Tibial artery (tissue), 4 donors: ENCODE data around the gene PFKL.

Source experiments
- DNase-seq, 2 donors: peaks; one replicate each; pipeline ENCODE4 v3.0.0-alpha.2; 2019
- H3K27ac ChIP-seq, 2 donors: fragments of 200-600 bp; sonication (generic) in 1 of 2; 1 replicate in 1 of 2; 2 replicates in 1 of 2; pipeline ENCODE4 v1.5.1; 2018 to 2019; ENCODE audit warnings: mild to moderate bottlenecking in 1 of 2
- H3K27me3 ChIP-seq, 2 donors: fragments of 200-600 bp; sonication (generic) in 1 of 2; one replicate each; pipeline versions ENCODE4 v1.5.1 to v1.6.0; 2016 to 2019
- H3K36me3 ChIP-seq, 3 donors: fragments of 200-600 bp; sonication (generic) in 2 of 3; one replicate each; pipeline ENCODE4 v1.5.1; 2016 to 2019; ENCODE audit warnings: mild to moderate bottlenecking in 2 of 3
- H3K4me1 ChIP-seq, 4 donors: fragments of 200-600 bp; sonication (generic) in 2 of 4; 1 replicate in 3 of 4; 2 replicates in 1 of 4; pipeline ENCODE4 v1.5.1; 2016 to 2019
- H3K4me3 ChIP-seq, 2 donors: fragments of 200-600 bp; sonication (generic) in 1 of 2; 1 replicate in 1 of 2; 2 replicates in 1 of 2; pipeline ENCODE4 v1.5.1; 2018 to 2019; ENCODE audit warnings: mild to moderate bottlenecking in 2 of 2
- H3K9me3 ChIP-seq, 3 donors: fragments of 200-600 bp; sonication (generic) in 1 of 3; one replicate each; pipeline ENCODE4 v1.5.1; 2016 to 2019
- intact Hi-C: fragments of 100-400 bp; cut with DNase I; formaldehyde crosslinking; loops from one replicate; pipeline ENCODE4 v1.15.0; 2023; ENCODE audit warnings: low total_unique reads
- TF ChIP-seq, protein P1 (sequence below), 2 experiments: fragments of 200-600 bp in 1 of 2; fragments of 450-650 bp in 1 of 2; IDR thresholded peaks; one replicate each; pipeline ENCODE4 v1.5.1; 2017 to 2019; ENCODE audit warnings: antibody characterized with exemption in 2 of 2, mild to moderate bottlenecking in 1 of 2, moderate library complexity in 1 of 2

The PFKL gene

DNA sequence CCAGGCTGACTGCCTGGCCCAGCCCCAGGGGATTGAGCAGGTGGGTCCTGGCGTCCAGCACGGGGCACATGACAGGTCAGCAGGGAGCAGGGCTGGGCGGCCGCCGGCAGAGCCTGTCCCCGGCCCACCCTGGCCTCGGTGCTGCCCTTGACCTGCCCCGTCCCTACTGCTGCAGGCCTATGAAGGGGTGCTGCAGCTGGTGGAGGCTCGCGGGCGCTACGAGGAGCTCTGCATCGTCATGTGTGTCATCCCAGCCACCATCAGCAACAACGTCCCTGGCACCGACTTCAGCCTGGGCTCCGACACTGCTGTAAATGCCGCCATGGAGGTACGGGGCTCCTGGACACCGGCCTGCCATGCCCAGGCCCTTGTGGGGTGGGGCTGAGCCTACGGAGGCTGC is 23.7 kb downstream of the PFKL start:
- TF ChIP-seq, protein P1, sequence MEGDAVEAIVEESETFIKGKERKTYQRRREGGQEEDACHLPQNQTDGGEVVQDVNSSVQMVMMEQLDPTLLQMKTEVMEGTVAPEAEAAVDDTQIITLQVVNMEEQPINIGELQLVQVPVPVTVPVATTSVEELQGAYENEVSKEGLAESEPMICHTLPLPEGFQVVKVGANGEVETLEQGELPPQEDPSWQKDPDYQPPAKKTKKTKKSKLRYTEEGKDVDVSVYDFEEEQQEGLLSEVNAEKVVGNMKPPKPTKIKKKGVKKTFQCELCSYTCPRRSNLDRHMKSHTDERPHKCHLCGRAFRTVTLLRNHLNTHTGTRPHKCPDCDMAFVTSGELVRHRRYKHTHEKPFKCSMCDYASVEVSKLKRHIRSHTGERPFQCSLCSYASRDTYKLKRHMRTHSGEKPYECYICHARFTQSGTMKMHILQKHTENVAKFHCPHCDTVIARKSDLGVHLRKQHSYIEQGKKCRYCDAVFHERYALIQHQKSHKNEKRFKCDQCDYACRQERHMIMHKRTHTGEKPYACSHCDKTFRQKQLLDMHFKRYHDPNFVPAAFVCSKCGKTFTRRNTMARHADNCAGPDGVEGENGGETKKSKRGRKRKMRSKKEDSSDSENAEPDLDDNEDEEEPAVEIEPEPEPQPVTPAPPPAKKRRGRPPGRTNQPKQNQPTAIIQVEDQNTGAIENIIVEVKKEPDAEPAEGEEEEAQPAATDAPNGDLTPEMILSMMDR (IDR thresholded peaks at IDR 0.05) = no peak
- intact Hi-C loops = loop anchor here (10.0 kb wide), 1 partner anchor 509 kb away; no protein-coding TSS in a partner anchor
- Histone ChIP-seq H3K36me3 (peaks cover 14 to 100% (median 87%) of the 10 kb centered on the region in 3 donors), H3K27me3 (no peaks in the 10 kb centered on the region), H3K9me3 (no peaks in the 10 kb centered on the region), H3K27ac (no peak overlapping the region), H3K4me3 (no peak overlapping the region), H3K4me1 (no peaks in the 10 kb centered on the region)
- DNase-seq = no peak

DNA sequence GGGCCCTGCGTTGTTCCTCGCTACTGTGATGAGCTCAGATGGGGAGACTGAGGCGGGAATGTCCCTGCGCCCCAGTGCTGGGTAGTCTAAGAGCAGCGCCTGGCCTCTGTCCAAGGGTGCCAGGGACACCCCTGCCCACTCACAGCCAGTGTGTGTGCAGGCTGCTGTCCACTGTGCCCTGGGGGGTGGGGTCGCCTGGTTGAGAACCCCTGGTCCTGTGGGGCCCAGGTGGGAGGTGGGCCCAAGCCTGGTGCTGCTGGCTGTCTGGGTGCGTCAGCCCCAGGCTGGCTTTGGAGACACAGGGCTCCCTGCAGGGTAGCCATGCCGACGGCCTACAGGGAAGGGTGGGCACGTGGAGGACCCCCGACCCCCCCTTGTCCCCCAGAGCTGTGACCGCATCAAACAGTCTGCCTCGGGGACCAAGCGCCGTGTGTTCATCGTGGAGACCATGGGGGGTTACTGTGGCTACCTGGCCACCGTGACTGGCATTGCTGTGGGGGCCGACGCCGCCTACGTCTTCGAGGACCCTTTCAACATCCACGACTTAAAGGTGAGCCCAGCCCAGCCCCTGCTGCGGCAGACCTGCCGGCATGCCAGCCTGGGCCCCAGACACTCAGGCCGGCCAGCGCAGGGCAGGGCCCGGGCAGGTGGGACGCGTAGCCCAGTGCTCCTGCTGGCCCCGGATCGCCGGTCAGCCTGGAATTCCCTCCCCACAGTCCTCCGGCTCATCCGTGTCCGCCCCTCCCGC is 24.4 kb downstream of the PFKL start:
- intact Hi-C loops = loop anchor here (10.0 kb wide), 1 partner anchor 509 kb away; no protein-coding TSS in a partner anchor
- no peaks in the 10 kb centered on the region for H3K27me3 ChIP-seq
- no peak overlapping the region for H3K27ac ChIP-seq
- no peak overlapping the region for H3K4me3 ChIP-seq
- no peaks in the 10 kb centered on the region for H3K9me3 ChIP-seq
- TF ChIP-seq, protein P1 (IDR thresholded peaks at IDR 0.05) = no peak
- DNase-seq = no peak
- H3K36me3 ChIP-seq = peaks cover 14 to 93% (median 83%) of the 10 kb centered on the region in 3 donors
- H3K4me1 ChIP-seq = no peaks in the 10 kb centered on the region

DNA sequence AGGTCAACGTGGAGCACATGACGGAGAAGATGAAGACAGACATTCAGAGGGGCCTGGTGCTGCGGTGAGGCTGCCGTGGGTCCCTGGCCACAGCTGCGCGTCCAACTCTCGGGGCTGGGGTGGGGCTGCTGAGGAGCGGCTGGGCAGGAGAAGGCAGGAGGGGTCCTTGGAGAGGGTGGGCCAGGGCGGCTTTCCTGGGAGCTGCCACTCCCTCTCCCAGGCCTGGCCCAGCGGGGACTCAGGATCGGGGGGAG is 24.9 kb downstream of the PFKL start:
- no peak overlapping the region for H3K4me3 ChIP-seq
- peaks cover 12 to 92% (median 83%) of the 10 kb centered on the region in 3 donors for H3K36me3 ChIP-seq
- H3K27ac ChIP-seq = no peak overlapping the region
- no peaks in the 10 kb centered on the region for H3K27me3 ChIP-seq
- intact Hi-C loops = loop anchor here (10.0 kb wide), 1 partner anchor 510 kb away; no protein-coding TSS in a partner anchor
- no peaks in the 10 kb centered on the region for H3K9me3 ChIP-seq
- no peak for DNase-seq
- TF ChIP-seq, protein P1 (IDR thresholded peaks at IDR 0.05) = no peak
- H3K4me1 ChIP-seq = no peaks in the 10 kb centered on the region

DNA sequence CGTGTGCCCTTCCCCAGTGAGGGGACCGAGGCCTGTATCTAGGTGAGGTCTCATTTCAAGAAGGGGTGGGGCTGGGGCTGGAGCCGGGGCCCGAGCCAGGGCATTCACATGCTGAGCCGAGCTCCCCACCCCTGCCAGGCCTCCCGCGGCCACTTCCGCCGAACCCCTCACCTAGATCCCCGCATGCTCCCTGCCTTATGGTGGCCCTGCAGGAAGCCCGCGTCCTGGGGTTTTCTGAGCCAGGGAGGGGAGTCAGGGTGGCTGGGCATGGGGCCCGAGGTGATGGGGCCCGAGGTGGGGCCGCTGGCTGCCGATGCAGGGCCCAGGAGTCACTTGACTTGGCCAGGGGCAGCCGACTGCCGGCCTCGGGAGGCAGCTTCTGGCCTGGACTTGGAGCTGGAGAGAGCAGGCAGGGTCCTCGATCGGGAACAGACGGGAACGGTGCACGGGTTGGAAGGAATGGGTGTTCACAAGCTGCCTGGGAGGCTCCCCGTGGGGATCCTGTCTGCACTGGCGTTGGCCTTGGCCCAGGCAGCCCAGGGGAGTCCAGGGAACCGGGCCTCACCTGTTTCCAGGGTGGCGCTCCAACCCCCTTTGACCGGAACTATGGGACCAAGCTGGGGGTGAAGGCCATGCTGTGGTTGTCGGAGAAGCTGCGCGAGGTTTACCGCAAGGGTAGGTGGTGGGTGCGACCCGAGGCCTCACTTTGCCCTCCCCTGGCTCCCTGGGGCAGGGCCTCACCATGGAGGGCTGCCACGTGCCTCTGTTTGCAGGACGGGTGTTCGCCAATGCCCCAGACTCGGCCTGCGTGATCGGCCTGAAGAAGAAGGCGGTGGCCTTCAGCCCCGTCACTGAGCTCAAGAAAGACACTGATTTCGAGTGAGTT is 25.8 kb downstream of the PFKL start:
- no peak for DNase-seq
- H3K4me1 ChIP-seq = no peaks in the 10 kb centered on the region
- no peak overlapping the region for H3K27ac ChIP-seq
- intact Hi-C loops = loop anchor here (10.0 kb wide), 1 partner anchor 511 kb away; no protein-coding TSS in a partner anchor
- TF ChIP-seq, protein P1 (IDR thresholded peaks at IDR 0.05) = no peak
- no peaks in the 10 kb centered on the region for H3K27me3 ChIP-seq
- H3K36me3 ChIP-seq = peaks cover 8 to 92% (median 80%) of the 10 kb centered on the region in 3 donors
- no peak overlapping the region for H3K4me3 ChIP-seq
- H3K9me3 ChIP-seq = no peaks in the 10 kb centered on the region

DNA sequence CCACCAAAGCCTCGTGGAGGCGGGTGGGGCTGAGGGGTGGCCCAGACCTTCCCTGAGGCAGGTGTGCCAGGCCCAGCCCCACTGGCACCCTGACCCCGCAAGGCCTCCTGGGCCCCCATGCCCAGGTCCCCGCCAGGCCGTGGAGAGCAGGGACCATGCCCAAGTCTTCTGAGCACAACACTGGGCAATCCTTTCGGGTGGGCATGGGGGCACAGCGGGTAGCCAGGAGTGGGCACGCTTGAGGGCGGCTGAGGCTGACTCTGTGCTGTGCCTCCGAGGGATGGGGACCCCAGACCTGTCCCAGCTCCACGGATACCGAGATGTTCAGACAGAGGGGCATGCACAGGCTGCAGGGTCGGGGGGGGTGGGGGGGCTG is 26.4 kb downstream of the PFKL start:
- TF ChIP-seq, protein P1 (IDR thresholded peaks at IDR 0.05) = no peak
- no peaks in the 10 kb centered on the region for H3K4me1 ChIP-seq
- no peak for DNase-seq
- no peaks in the 10 kb centered on the region for H3K27me3 ChIP-seq
- intact Hi-C loops = loop anchor here (10.0 kb wide), 1 partner anchor 511 kb away; no protein-coding TSS in a partner anchor
- H3K27ac ChIP-seq = no peak overlapping the region
- no peak overlapping the region for H3K4me3 ChIP-seq
- H3K9me3 ChIP-seq = no peaks in the 10 kb centered on the region
- peaks cover 8 to 92% (median 73%) of the 10 kb centered on the region in 3 donors for H3K36me3 ChIP-seq
